Endothelial cell of umbilical vein (primary cell): ENCODE results near the gene MISP.

Experiments used
- CTCF ChIP-seq, 2 donors: IDR thresholded peaks; 1 replicate in 1 of 2; 2 replicates in 1 of 2; pipeline ENCODE4 v1.5.1; 2011; ENCODE audit warnings: low read length in 2 of 2, mild to moderate bottlenecking in 2 of 2, moderate library complexity in 2 of 2, control low read depth in 1 of 2, inconsistent platforms in 1 of 2, low read depth in 1 of 2; ENCODE audit not compliant: insufficient read depth in 1 of 2; ENCODE audit errors: extremely low read depth in 1 of 2
- EZH2 ChIP-seq: IDR thresholded peaks from 2 replicates; pipeline ENCODE4 v1.6.1; 2012; ENCODE audit warnings: borderline replicate concordance, low read depth, mild to moderate bottlenecking, moderate library complexity, low read length, inconsistent platforms; ENCODE audit not compliant: severe bottlenecking
- FOS ChIP-seq: IDR thresholded peaks from 2 replicates; pipeline ENCODE4 v1.6.1; 2011; ENCODE audit warnings: mild to moderate bottlenecking, low read length, moderate library complexity, borderline replicate concordance; ENCODE audit not compliant: insufficient read depth
- GATA2 ChIP-seq: IDR thresholded peaks from 2 replicates; pipeline ENCODE4 v1.7.0; 2011; ENCODE audit warnings: low read depth, mild to moderate bottlenecking, moderate library complexity, mixed read lengths, low read length; ENCODE audit not compliant: insufficient read length, insufficient read depth
- JUN ChIP-seq: IDR thresholded peaks from 2 replicates; pipeline ENCODE4 v1.6.1; 2011; ENCODE audit warnings: borderline replicate concordance, low read depth; ENCODE audit not compliant: insufficient read length, insufficient read depth
- MAX ChIP-seq: IDR thresholded peaks from 2 replicates; pipeline ENCODE4 v1.6.1; 2011; ENCODE audit not compliant: insufficient read depth, insufficient read length
- MYC ChIP-seq: IDR thresholded peaks from one replicate; pipeline ENCODE4 v1.6.1; 2011; ENCODE audit warnings: mild to moderate bottlenecking, low read depth, low read length
- POLR2A ChIP-seq: IDR thresholded peaks from 2 replicates; pipeline ENCODE4 v1.6.1; 2012; ENCODE audit warnings: low read depth, mild to moderate bottlenecking, control low read depth, low read length
- POLR2AphosphoS5 ChIP-seq: IDR thresholded peaks from 2 replicates; pipeline ENCODE4 v1.6.1; 2012; ENCODE audit warnings: low read depth, mild to moderate bottlenecking, control low read depth, low read length, moderate library complexity; ENCODE audit not compliant: insufficient read depth

- no peak for TF ChIP-seq CTCF (IDR thresholded peaks at IDR 0.05; ENCODE audit: extremely low read depth in 1 of 2, insufficient read depth in 1 of 2, low read depth in 1 of 2, low read length in 2 of 2)
- no peak for TF ChIP-seq POLR2A
- TF ChIP-seq MYC: no peak
- no peak for TF ChIP-seq EZH2
- TF ChIP-seq GATA2: no peak
- TF ChIP-seq MAX: no peak
- no peak for TF ChIP-seq POLR2AphosphoS5
- no peak for TF ChIP-seq FOS
- no peak for TF ChIP-seq JUN
Observed at GRCh38 chr19:795073-795611, 44.2 kb downstream of the MISP start.
